Keratinocyte (primary cell): Measurements from ENCODE around the gene KIAA1217. TPM values are rescaled to one million over a fixed set of nuclear protein-coding genes. Genes with fewer than 3 reads are reported as not detected.

ENCODE experiments used
- DNase-seq: peaks from one replicate; pipeline ENCODE4 v3.0.0-alpha.2; 2011; ENCODE audit warnings: low read depth, missing footprints, low spot score
- FAIRE-seq: peaks from 2 replicates; lab custom pipeline; 2011; peaks lifted over from hg19 to GRCh38; lab: Jason Lieb, UNC
- H2AFZ ChIP-seq: 2 replicates; pipeline ENCODE4 v1.6.0; 2012; ENCODE audit warnings: low read length, control low read depth, inconsistent platforms; ENCODE audit not compliant: control insufficient read depth
- H3K27ac ChIP-seq: 2 replicates; pipeline ENCODE4 v1.5.1; 2011; ENCODE audit warnings: low read length; ENCODE audit not compliant: control insufficient read depth, insufficient read depth
- H3K27me3 ChIP-seq: 3 replicates; pipeline ENCODE4 v1.6.0; 2011; ENCODE audit warnings: low read length; ENCODE audit not compliant: control insufficient read depth, insufficient read depth; ENCODE audit errors: extremely low read depth
- H3K36me3 ChIP-seq, 2 experiments: 2 replicates in 1 of 2; 3 replicates in 1 of 2; pipeline ENCODE4 v1.5.1; 2011; ENCODE audit warnings: low read length in 2 of 2, mild to moderate bottlenecking in 1 of 2; ENCODE audit not compliant: control insufficient read depth in 2 of 2, insufficient read depth in 2 of 2; ENCODE audit errors: extremely low read depth in 1 of 2
- H3K4me1 ChIP-seq: 3 replicates; pipeline ENCODE4 v1.5.1; 2011; ENCODE audit warnings: low read length; ENCODE audit not compliant: control insufficient read depth, insufficient read depth; ENCODE audit errors: extremely low read depth
- H3K4me2 ChIP-seq: 3 replicates; pipeline ENCODE4 v1.6.0; 2011; ENCODE audit warnings: low read depth, low read length; ENCODE audit not compliant: control insufficient read depth, insufficient read depth; ENCODE audit errors: extremely low read depth
- H3K4me3 ChIP-seq, 3 experiments: fragments of 200-600 bp in 1 of 3; sonication (generic) in 1 of 3; 2 replicates in 2 of 3; 3 replicates in 1 of 3; pipeline ENCODE4 v1.5.1; 2011 to 2016; ENCODE audit warnings: low read length in 3 of 3, mild to moderate bottlenecking in 3 of 3, control low read depth in 2 of 3, inconsistent platforms in 1 of 3, low read depth in 1 of 3, mixed read lengths in 1 of 3, mixed run types in 1 of 3, moderate library complexity in 1 of 3; ENCODE audit not compliant: control insufficient read depth in 2 of 3, insufficient read depth in 2 of 3; ENCODE audit errors: extremely low read depth in 1 of 3
- H3K79me2 ChIP-seq: 2 replicates; pipeline ENCODE4 v1.6.0; 2012; ENCODE audit warnings: low read length; ENCODE audit not compliant: control insufficient read depth, insufficient read depth
- H3K9ac ChIP-seq: 3 replicates; pipeline ENCODE4 v1.6.0; 2011; ENCODE audit warnings: low read length; ENCODE audit not compliant: control insufficient read depth, insufficient read depth; ENCODE audit errors: extremely low read depth
- H3K9me1 ChIP-seq: 3 replicates; pipeline ENCODE4 v1.6.0; 2011; ENCODE audit warnings: low read length; ENCODE audit not compliant: control insufficient read depth, insufficient read depth; ENCODE audit errors: extremely low read depth
- H3K9me3 ChIP-seq: 2 replicates; pipeline ENCODE4 v1.5.1; 2012; ENCODE audit warnings: low read depth, low read length; ENCODE audit not compliant: control insufficient read depth
- H4K20me1 ChIP-seq: 3 replicates; pipeline ENCODE4 v1.6.0; 2011; ENCODE audit warnings: low read length; ENCODE audit not compliant: control insufficient read depth, insufficient read depth; ENCODE audit errors: extremely low read depth
- EZH2 ChIP-seq: IDR thresholded peaks from one replicate; pipeline ENCODE4 v1.6.1; 2012; ENCODE audit warnings: inconsistent platforms, mild to moderate bottlenecking, low read length, moderate library complexity
- dilution Hi-C: fragments of 300-500 bp; cut with MboI; formaldehyde crosslinking; loops from one replicate; pipeline ENCODE4 v1.7.0; 2020; ENCODE audit warnings: low sequenced_read_pairs; ENCODE audit not compliant: extremely low pct_ligation_motif_present
- polyA plus RNA-seq, 5 experiments: library from polyadenylated mRNA; depleted of rRNA in 3 of 5; stranded (reverse) in 3 of 5; stranded (forward) in 1 of 5; unstranded in 1 of 5; fragments of >200 nt; gene quantifications; 1 replicate in 1 of 5; 2 replicates in 3 of 5; 3 replicates in 1 of 5; pipeline versions ENCODE4 v1.2.1 to v1.2.3, GENCODE V29; 2011 to 2012; ENCODE audit warnings: missing spikeins in 2 of 5, low read depth in 1 of 5, low replicate concordance in 1 of 5
- TF ChIP-seq, protein P1 (sequence below), 3 experiments: IDR thresholded peaks in 1 of 3; conservative IDR thresholded peaks in 1 of 3; optimal IDR thresholded peaks in 1 of 3; 2 replicates in 2 of 3; 3 replicates in 1 of 3; pipeline versions ENCODE3 to v1.5.1; 2011; ENCODE audit warnings: low read length in 3 of 3, mild to moderate bottlenecking in 3 of 3, moderate library complexity in 2 of 3, control low read depth in 1 of 3, inconsistent platforms in 1 of 3; ENCODE audit not compliant: insufficient read depth in 2 of 3; ENCODE audit errors: extremely low read depth in 1 of 3

The KIAA1217 gene
- polyA plus RNA-seq, 1 donor (not counting 4 experiments of a cell fraction or from before 2014, with no cell fraction given), result 10.4 TPM

DNA sequence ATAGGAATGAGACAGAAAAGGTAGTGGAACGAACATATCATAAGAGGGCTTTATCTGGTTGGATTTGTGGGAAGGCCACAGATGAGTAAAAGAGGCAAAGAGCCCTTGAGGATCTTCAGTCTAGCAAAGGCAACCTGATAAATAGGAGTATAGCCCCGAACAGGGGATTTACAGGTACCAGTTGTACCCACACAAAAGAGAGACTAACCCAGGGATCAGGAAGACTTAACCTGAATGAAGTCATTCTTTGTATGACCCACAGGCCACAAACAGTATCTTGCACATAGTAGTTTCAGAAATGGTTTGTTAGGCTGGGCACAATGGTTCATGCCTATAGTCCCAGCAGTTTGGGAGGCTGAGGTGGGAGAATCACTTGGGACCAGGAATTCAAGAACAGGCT is 306.5 kb downstream of the KIAA1217 start:
- H3K4me3 ChIP-seq, result no peak overlapping the region
- dilution Hi-C loops, result no loop called here

DNA sequence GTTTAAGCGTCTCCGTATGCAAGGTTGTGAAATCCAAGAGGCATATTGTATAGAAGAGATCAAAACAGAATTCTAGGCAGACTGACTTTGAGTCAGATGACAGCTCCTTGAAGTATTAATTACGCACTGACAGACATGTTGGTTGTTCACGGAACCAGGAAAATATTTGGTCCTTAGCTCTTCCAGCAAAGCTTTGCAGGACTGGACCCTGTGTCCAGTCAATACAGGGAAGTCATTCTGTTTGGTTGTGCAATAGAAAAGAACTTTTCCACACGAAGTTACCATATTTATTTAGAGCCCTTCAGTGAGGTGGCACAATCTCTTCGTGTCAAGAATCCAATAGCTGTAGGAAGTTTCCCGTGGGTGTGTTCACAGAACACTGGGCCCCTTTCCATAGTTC is 309.5 kb downstream of the KIAA1217 start:
- Histone ChIP-seq H3K4me3 (no peak overlapping the region), H3K36me3 (peaks cover 8 to 12% of the 10 kb centered on the region in 2 experiments), H3K9ac (no peak overlapping the region), H3K4me1 (no peaks in the 10 kb centered on the region), H3K4me2 (no peak overlapping the region), H3K27ac (no peak overlapping the region), H2AFZ (no peak overlapping the region), H3K79me2 (no peaks in the 10 kb centered on the region), H3K9me3 (no peaks in the 10 kb centered on the region), H3K9me1 (no peaks in the 10 kb centered on the region), H4K20me1 (no peaks in the 10 kb centered on the region), H3K27me3 (no peaks in the 10 kb centered on the region)
- dilution Hi-C loops, result no loop called here
- TF ChIP-seq, protein P1, sequence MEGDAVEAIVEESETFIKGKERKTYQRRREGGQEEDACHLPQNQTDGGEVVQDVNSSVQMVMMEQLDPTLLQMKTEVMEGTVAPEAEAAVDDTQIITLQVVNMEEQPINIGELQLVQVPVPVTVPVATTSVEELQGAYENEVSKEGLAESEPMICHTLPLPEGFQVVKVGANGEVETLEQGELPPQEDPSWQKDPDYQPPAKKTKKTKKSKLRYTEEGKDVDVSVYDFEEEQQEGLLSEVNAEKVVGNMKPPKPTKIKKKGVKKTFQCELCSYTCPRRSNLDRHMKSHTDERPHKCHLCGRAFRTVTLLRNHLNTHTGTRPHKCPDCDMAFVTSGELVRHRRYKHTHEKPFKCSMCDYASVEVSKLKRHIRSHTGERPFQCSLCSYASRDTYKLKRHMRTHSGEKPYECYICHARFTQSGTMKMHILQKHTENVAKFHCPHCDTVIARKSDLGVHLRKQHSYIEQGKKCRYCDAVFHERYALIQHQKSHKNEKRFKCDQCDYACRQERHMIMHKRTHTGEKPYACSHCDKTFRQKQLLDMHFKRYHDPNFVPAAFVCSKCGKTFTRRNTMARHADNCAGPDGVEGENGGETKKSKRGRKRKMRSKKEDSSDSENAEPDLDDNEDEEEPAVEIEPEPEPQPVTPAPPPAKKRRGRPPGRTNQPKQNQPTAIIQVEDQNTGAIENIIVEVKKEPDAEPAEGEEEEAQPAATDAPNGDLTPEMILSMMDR (optimal IDR thresholded peaks at IDR 0.05 in 1 of 3, IDR thresholded peaks at IDR 0.05 in 1 of 3, conservative IDR thresholded peaks at IDR 0.05 in 1 of 3; ENCODE audit: extremely low read depth in 1 of 3, insufficient read depth in 2 of 3, low read length in 3 of 3), result no peak
- no peak for TF ChIP-seq EZH2
- no peak for FAIRE-seq
- DNase-seq, result no peak

More for the DNA sequence above, 306.5 kb downstream of the KIAA1217 start:
- no peak for TF ChIP-seq EZH2
- TF ChIP-seq, protein P1 (optimal IDR thresholded peaks at IDR 0.05 in 1 of 3, IDR thresholded peaks at IDR 0.05 in 1 of 3, conservative IDR thresholded peaks at IDR 0.05 in 1 of 3; ENCODE audit: extremely low read depth in 1 of 3, insufficient read depth in 2 of 3, low read length in 3 of 3), result no peak
- H3K27ac ChIP-seq, result no peak overlapping the region
- H3K27me3 ChIP-seq, result no peaks in the 10 kb centered on the region
- H3K4me1 ChIP-seq, result no peaks in the 10 kb centered on the region
- no peaks in the 10 kb centered on the region for H4K20me1 ChIP-seq
- H3K9me1 ChIP-seq, result no peaks in the 10 kb centered on the region
- FAIRE-seq (no peak), DNase-seq (no peak)
- H3K9ac ChIP-seq, result no peak overlapping the region
- H3K79me2 ChIP-seq, result no peaks in the 10 kb centered on the region
- no peaks in the 10 kb centered on the region for H3K9me3 ChIP-seq
- H2AFZ ChIP-seq, result no peak overlapping the region
- no peak overlapping the region for H3K4me2 ChIP-seq
- H3K36me3 ChIP-seq, result peaks cover 9 to 19% of the 10 kb centered on the region in 2 experiments
